Karpas-422 (cell line): Measurements from ENCODE around the gene GGTLC1. TPM values are rescaled to one million over a fixed set of nuclear protein-coding genes. Genes with fewer than 3 reads are reported as not detected.

Experiments used
- DNase-seq: peaks from one replicate; pipeline ENCODE4 v3.0.0-alpha.2; 2015
- H2AFZ ChIP-seq: fragments of 200-600 bp; sonication (generic); 2 replicates; pipeline ENCODE4 v1.6.1; 2014; ENCODE audit warnings: antibody characterized with exemption, low read length, mixed read lengths
- H3K27ac ChIP-seq: fragments of 200-600 bp; sonication (generic); 2 replicates; pipeline ENCODE4 v1.5.1; 2014; ENCODE audit warnings: mild to moderate bottlenecking, low read length, moderate library complexity
- H3K27me3 ChIP-seq: fragments of 200-600 bp; sonication (generic); 2 replicates; pipeline ENCODE4 v1.6.1; 2014; ENCODE audit warnings: low read length, mixed read lengths
- H3K36me3 ChIP-seq: fragments of 200-600 bp; sonication (generic); 2 replicates; pipeline ENCODE4 v1.6.1; 2014; ENCODE audit warnings: low read length, mixed read lengths; ENCODE audit not compliant: insufficient read depth
- H3K4me1 ChIP-seq: fragments of 200-600 bp; sonication (generic); 2 replicates; pipeline ENCODE4 v1.6.1; 2014; ENCODE audit warnings: mild to moderate bottlenecking, low read length, mixed read lengths
- H3K4me2 ChIP-seq: fragments of 200-600 bp; sonication (generic); 2 replicates; pipeline ENCODE4 v1.6.1; 2014; ENCODE audit warnings: low read length, low read depth, mild to moderate bottlenecking; ENCODE audit not compliant: poor library complexity, severe bottlenecking
- H3K4me3 ChIP-seq: fragments of 200-600 bp; sonication (generic); 2 replicates; pipeline ENCODE4 v1.5.1; 2014; ENCODE audit warnings: mild to moderate bottlenecking, antibody characterized with exemption, low read length, mixed read lengths
- H3K79me2 ChIP-seq: fragments of 200-600 bp; sonication (generic); 2 replicates; pipeline ENCODE4 v1.6.1; 2014; ENCODE audit warnings: mild to moderate bottlenecking, low read length, mixed read lengths
- H3K9ac ChIP-seq: fragments of 200-600 bp; sonication (generic); 2 replicates; pipeline ENCODE4 v1.6.0; 2014; ENCODE audit warnings: low read length
- H3K9me2 ChIP-seq: fragments of 200-600 bp; sonication (generic), shearing (Covaris generic); replicated peaks from 2 replicates; pipeline ENCODE4 v1.6.0; 2014; ENCODE audit warnings: mild to moderate bottlenecking, low read length, moderate library complexity; ENCODE audit not compliant: insufficient read depth
- H3K9me3 ChIP-seq: fragments of 300-700, 200-600 bp; sonication (generic); 2 replicates; pipeline ENCODE4 v1.6.1; 2014; ENCODE audit warnings: low read length, mixed read lengths
- H4K20me1 ChIP-seq: fragments of 200-600 bp; sonication (generic); 2 replicates; pipeline ENCODE4 v1.6.1; 2014; ENCODE audit warnings: mild to moderate bottlenecking, antibody characterized with exemption, low read length, low read depth; ENCODE audit not compliant: insufficient read depth
- total RNA-seq: library from RNA; depleted of rRNA; stranded (reverse); fragments of >200 nt; shearing (Covaris generic); gene quantifications from 2 replicates; pipeline ENCODE4 v1.2.3, GENCODE V29; 2014; ENCODE audit warnings: low replicate concordance

The GGTLC1 gene
- total RNA-seq, 1 experiment from 2014 or later = not detected

DNA sequence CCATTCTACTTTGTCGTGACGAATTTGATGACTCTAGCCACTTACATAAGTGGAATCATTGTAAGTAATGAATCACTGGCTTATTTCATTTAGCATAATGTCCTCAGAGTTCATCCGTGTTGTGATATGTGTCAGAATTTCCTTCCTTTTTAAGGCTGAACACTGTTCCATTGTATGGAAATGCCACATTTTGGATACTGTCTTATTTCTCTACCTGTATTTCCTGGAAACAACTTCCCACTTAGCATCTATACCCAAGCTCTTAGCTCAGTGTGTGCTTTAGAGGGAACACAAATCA, 28.8 kb upstream of the GGTLC1 start:
- H3K36me3 ChIP-seq = no peaks in the 10 kb centered on the region
- no peaks in the 10 kb centered on the region for H4K20me1 ChIP-seq
- H3K4me1 ChIP-seq = no peaks in the 10 kb centered on the region
- no peaks in the 10 kb centered on the region for H3K9me2 ChIP-seq
- H3K79me2 ChIP-seq = no peaks in the 10 kb centered on the region
- no peak overlapping the region for H2AFZ ChIP-seq
- DNase-seq = no peak
- H3K4me3 ChIP-seq = no peak overlapping the region
- H3K27me3 ChIP-seq = no peaks in the 10 kb centered on the region
- no peak overlapping the region for H3K9ac ChIP-seq
- no peak overlapping the region for H3K27ac ChIP-seq
- no peak overlapping the region for H3K4me2 ChIP-seq
- no peaks in the 10 kb centered on the region for H3K9me3 ChIP-seq

DNA sequence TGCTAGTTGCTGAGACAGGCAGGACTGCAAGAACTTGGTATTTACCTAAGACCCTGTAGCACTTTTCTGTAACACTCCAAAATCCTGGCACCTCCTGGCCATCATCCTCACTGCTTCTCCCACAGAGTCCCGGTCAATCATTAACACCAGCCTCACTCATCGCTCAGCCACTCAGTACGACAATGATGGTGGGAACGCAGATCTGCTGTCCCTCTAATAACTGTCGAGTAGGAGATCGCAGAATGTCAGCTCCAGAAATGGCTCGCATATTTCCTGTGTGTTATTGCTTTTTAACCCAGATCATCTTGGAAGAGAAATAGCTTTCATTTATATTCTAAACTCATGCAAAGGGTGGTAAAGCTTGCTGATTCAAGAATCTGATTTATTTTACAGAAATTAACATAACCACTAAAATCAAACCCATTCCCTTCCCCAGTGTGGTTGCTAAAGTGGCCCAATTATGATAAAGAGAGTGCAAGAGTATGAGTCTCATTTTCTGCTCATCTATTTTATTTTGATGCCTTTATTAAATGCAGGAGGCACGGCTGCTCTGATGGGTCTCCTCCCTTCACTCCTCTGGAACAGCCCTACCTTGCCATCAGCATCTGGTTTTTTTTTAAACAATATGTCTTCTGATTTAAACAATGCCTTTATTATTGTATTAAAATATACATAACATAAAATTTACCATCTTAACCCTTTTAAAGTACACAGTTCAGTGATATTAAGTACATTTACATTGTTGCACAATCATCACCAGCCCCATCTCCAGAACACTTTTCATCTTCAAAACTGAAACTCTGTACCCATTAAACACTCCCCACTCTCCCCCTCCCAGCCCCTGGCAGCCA, 28.3 kb upstream of the GGTLC1 start:
- Histone ChIP-seq H3K4me1 (no peaks in the 10 kb centered on the region), H2AFZ (no peak overlapping the region), H4K20me1 (no peaks in the 10 kb centered on the region)

DNA sequence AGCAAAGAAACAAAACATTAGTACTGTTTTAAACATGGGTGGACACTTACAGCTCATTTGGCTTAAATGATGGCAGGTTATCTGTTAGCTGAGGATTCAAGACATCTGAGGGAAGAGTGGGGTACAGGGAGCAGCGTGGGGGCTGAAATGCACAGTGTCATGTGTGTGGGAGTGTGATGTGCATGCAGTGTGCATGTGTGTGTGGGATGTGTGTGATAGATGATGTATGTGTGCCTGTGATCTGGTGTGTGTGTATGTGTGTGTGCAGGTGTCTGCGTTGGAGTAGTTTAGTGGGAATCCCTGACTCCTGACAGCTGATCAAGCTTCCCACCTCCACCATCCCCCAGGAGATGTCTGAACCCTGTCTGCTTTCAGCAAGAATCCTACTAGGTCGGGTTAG, 25.4 kb upstream of the GGTLC1 start:
- Histone ChIP-seq H3K79me2 (no peaks in the 10 kb centered on the region), H3K9ac (no peak overlapping the region), H4K20me1 (no peaks in the 10 kb centered on the region; the same call in 1 of the 2 replicates), H3K9me2 (no peaks in the 10 kb centered on the region), H3K4me3 (no peak overlapping the region), H2AFZ (no peak overlapping the region), H3K27me3 (no peaks in the 10 kb centered on the region), H3K27ac (no peak overlapping the region), H3K36me3 (no peaks in the 10 kb centered on the region), H3K4me1 (no peaks in the 10 kb centered on the region), H3K9me3 (no peaks in the 10 kb centered on the region), H3K4me2 (no peak overlapping the region)
- no peak for DNase-seq

More for the DNA sequence above, 28.3 kb upstream of the GGTLC1 start:
- no peak overlapping the region for H3K9ac ChIP-seq
- H3K27me3 ChIP-seq = no peaks in the 10 kb centered on the region
- H3K79me2 ChIP-seq = no peaks in the 10 kb centered on the region
- no peak for DNase-seq
- no peaks in the 10 kb centered on the region for H3K9me3 ChIP-seq
- no peak overlapping the region for H3K27ac ChIP-seq
- H3K4me2 ChIP-seq = no peak overlapping the region
- no peaks in the 10 kb centered on the region for H3K36me3 ChIP-seq
- no peak overlapping the region for H3K4me3 ChIP-seq
- no peaks in the 10 kb centered on the region for H3K9me2 ChIP-seq

DNA sequence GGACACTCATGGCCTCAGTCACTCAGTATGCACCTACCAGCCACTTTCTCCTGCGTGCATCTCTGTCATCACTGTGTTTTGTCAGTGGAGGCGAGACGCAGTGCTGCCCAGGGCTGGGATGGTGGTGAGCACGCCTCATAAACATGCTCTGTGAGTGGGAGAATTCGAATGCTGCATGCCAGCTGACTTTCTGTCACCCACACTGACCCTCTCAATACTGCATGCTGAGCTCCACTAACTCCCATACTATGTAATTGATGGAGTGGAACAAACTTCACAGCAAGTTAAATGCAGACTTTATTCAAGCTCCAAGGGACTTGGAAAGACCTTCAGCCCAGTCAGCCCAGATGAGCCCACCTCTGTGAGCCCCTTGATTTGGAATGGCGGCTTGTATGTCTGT, 22.7 kb upstream of the GGTLC1 start:
- no peak overlapping the region for H3K4me3 ChIP-seq
- H2AFZ ChIP-seq = no peak overlapping the region
- DNase-seq = no peak
- no peaks in the 10 kb centered on the region for H3K9me2 ChIP-seq
- H4K20me1 ChIP-seq = no peaks in the 10 kb centered on the region; the same call in 1 of the 2 replicates
- H3K9ac ChIP-seq = no peak overlapping the region
- H3K36me3 ChIP-seq = no peaks in the 10 kb centered on the region
- no peaks in the 10 kb centered on the region for H3K27me3 ChIP-seq
- H3K4me1 ChIP-seq = no peaks in the 10 kb centered on the region
- H3K9me3 ChIP-seq = no peaks in the 10 kb centered on the region
- H3K4me2 ChIP-seq = no peak overlapping the region
- H3K27ac ChIP-seq = no peak overlapping the region
- H3K79me2 ChIP-seq = no peaks in the 10 kb centered on the region

DNA sequence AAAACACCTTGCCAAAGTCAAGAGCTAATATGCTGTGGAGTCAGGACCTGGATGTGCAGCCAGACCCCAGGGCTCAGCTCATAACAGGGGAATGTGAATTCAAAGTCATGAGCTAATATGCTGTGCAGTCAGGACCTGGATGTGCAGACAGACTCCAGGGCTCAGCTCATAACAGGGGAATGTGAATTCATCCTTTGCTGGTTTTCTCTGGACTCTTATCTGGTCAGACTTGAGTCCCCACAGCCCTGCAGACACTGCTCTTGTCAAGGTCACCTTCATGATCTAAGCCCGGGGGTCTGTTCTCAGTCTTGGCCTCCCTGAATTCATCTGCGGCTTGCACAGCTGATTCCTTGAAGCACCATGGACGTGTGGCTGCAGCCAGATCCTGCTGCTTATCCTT, 19.2 kb upstream of the GGTLC1 start:
- no peaks in the 10 kb centered on the region; the same call in 1 of the 2 replicates for H4K20me1 ChIP-seq
- no peak overlapping the region for H3K4me3 ChIP-seq
- no peaks in the 10 kb centered on the region for H3K36me3 ChIP-seq
- no peak overlapping the region for H3K9ac ChIP-seq
- no peak overlapping the region for H3K27ac ChIP-seq
- H3K9me3 ChIP-seq = no peaks in the 10 kb centered on the region
- H3K4me1 ChIP-seq = peaks cover 9% of the 10 kb centered on the region
- no peak overlapping the region for H3K4me2 ChIP-seq
- no peaks in the 10 kb centered on the region for H3K9me2 ChIP-seq
- no peaks in the 10 kb centered on the region for H3K79me2 ChIP-seq
- H3K27me3 ChIP-seq = no peaks in the 10 kb centered on the region
- DNase-seq = no peak
- H2AFZ ChIP-seq = no peak overlapping the region

DNA sequence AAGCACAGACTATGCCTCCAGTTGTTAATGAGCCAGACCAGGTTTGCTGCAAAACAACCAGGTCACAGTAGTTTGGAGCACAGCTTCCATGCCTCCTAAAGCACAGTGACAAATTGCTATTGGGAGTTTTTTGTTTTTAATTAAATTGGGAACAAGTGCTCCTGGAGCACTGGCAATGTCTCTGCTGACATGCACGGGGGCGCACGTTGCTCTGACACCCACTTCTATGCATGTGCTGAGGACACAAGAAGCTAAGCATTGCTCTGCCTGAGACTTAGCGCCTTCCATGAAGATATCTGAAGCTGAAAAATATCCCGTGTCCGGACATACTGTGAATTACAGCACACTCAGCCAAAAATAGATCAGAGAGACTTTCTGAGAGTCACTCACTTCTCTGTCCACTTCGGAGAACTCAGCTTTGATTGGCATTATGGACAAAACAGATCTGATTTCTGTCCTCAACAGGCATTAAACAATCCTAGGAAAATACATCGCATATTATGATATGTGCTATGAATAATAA, 18.6 kb upstream of the GGTLC1 start:
- Histone ChIP-seq H3K9ac (no peak overlapping the region), H3K9me3 (no peaks in the 10 kb centered on the region), H3K36me3 (no peaks in the 10 kb centered on the region), H3K27me3 (no peaks in the 10 kb centered on the region), H4K20me1 (no peaks in the 10 kb centered on the region; the same call in 1 of the 2 replicates), H3K4me2 (no peak overlapping the region), H3K4me1 (peaks cover 15% of the 10 kb centered on the region), H3K27ac (no peak overlapping the region), H3K9me2 (no peaks in the 10 kb centered on the region), H3K79me2 (no peaks in the 10 kb centered on the region), H2AFZ (no peak overlapping the region), H3K4me3 (no peak overlapping the region)
- no peak for DNase-seq

DNA sequence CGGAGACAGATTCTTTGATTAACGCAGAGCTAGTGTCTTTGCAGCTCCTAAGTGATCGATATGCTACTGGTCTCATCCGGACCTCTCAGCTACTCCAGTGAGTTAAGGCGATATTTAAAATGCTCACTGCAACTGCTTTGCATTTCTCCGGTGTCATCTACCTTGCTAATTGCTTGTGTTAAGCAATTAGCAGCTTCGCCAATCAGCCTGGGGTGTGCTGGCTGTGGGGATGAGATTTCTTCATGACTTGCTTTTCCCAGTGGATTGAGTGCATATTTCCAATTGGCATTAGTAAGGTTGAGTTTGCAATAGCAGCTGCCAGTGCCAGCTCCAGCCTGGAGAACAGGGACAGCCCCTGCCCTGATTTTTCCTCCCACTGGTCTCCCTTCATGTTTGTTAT, 18.0 kb upstream of the GGTLC1 start:
- Histone ChIP-seq H3K4me1 (peaks cover 20% of the 10 kb centered on the region), H3K4me2 (no peak overlapping the region), H3K27me3 (no peaks in the 10 kb centered on the region), H3K79me2 (no peaks in the 10 kb centered on the region), H3K9me2 (no peaks in the 10 kb centered on the region), H3K9ac (no peak overlapping the region), H3K9me3 (no peaks in the 10 kb centered on the region), H4K20me1 (no peaks in the 10 kb centered on the region; the same call in 1 of the 2 replicates), H2AFZ (no peak overlapping the region), H3K36me3 (no peaks in the 10 kb centered on the region), H3K27ac (no peak overlapping the region), H3K4me3 (no peak overlapping the region)
- no peak for DNase-seq

DNA sequence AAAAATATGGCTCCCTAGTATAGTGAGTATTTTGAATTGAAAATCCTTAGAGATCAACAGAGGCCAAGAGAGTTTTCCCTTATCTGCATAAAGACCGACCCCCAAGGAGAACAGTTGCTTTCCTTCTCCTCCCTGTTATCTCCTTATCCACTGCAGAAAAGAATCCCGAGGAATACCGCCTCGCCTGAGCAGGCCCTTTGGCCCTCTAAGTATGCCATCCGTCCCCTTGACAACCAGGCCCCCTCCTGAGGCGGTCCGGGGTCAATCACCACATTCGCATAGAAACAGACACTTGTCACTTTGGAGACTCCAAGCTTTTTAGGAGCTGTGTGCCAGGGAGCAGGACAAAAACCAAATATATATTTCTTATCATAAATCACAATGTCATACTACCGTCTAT, 15.9 kb upstream of the GGTLC1 start:
- no peaks in the 10 kb centered on the region for H3K9me2 ChIP-seq

More for the DNA sequence above, 15.9 kb upstream of the GGTLC1 start:
- DNase-seq = no peak
- H3K4me3 ChIP-seq = no peak overlapping the region
- peaks cover 23% of the 10 kb centered on the region for H3K4me1 ChIP-seq
- H3K9me3 ChIP-seq = no peaks in the 10 kb centered on the region
- no peak overlapping the region for H2AFZ ChIP-seq
- no peak overlapping the region for H3K9ac ChIP-seq
- no peak overlapping the region for H3K27ac ChIP-seq
- no peaks in the 10 kb centered on the region for H3K36me3 ChIP-seq
- H3K27me3 ChIP-seq = no peaks in the 10 kb centered on the region
- H3K79me2 ChIP-seq = no peaks in the 10 kb centered on the region
- H4K20me1 ChIP-seq = no peaks in the 10 kb centered on the region
- no peak overlapping the region for H3K4me2 ChIP-seq
